HG03025 (cell line): ENCODE data around the gene MDFIC2.
"Not testable (repeated sequence)": the region's sequence is repeated elsewhere in the genome, so short reads cannot be mapped to it uniquely, and the experiment has no call there.

Experiments
- ATAC-seq: cut with Tn5 transposase; IDR thresholded peaks from one replicate; pipeline ENCODE4 v1.9.1; 2021; ENCODE audit warnings: mild to moderate bottlenecking, moderate library complexity; ENCODE audit not compliant: unreplicated experiment, low FRiP score

The MDFIC2 gene

DNA sequence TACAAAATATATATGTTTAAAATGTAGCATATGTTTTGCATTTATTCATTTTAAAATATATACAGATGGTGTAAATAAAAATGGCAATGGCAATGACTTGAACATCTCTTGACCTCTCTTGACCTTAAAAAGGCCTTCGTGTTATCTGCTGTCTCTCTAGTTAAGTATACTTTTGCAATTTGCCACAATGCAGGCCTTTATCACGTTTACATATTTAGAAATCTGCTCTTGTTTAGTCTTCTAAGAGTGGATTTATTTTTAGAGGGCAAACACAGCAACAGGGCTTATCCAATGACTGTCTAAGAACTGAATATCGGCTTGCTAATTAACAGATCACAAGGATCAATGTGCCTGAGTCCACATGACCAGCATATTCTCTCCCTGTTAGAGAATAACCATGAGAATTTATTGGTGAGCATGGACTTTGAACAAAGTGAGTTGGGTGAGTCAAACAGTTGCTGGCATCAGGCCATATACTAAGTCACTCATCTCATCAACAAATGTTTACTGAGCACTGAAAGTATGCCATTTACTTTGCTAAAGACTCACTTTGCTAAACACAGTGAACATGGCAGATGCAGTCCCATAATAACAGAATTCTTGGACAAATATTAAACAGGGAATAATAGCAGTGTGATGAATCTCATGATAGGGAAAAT, 48.2 kb downstream of the MDFIC2 start:
- no peak for ATAC-seq

DNA sequence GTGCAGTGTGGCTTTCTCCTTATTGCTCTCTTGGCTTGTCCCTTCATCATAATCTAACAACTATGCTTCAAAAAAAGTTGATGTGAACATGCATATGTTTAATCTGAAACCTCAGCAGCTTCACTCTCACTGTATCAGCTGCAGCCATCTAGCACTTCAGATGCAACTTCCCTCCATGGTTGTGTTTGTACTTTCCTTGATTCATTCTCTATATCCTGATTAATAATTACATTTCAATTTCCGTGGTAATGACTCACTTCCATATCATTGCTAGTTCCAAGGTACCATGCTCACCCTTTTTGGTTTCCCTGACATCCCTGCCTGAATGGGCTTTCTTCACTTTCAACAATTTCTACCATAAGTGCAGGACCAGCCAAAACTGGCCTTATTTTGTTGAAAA, 51.2 kb downstream of the MDFIC2 start:
- no peak for ATAC-seq

DNA sequence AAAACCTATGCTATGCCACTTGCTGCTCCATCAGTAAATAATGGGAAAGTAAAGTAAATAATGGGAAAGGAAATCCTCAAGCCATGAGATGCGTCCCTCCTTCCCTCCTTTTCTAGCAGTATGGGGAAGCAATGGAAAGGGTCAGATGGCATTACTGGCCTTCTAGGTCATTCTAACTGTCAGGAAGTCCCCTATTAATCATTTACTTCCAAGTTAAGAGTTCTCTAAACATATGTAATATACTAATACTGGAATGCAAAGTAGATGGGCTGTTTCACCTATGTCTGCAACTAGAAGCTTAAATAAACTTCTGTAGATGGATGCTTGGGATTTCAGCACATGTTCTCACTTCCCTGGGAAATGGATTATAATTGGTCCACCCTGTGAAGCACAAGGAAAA, 55.9 kb downstream of the MDFIC2 start:
- no peak for ATAC-seq

DNA sequence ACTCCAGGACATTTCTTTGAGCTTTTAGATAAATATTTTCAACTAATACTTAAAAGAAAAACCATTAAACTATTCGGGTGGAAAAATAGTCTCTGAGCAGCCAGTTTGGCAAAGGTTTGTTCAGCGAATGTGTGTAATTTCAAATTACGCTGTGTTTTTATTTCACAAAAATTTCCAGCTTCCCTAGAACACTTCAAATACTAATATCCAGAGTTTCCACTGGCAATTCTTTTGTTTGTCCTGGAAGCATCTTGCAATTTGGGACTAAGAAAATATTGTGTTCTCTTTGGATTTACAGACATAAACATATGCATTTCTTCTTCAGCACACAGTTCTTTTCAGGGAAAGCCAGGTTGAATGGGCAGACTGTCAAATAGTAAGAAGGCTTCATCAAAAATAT, 61.9 kb downstream of the MDFIC2 start:
- ATAC-seq, result no peak

DNA sequence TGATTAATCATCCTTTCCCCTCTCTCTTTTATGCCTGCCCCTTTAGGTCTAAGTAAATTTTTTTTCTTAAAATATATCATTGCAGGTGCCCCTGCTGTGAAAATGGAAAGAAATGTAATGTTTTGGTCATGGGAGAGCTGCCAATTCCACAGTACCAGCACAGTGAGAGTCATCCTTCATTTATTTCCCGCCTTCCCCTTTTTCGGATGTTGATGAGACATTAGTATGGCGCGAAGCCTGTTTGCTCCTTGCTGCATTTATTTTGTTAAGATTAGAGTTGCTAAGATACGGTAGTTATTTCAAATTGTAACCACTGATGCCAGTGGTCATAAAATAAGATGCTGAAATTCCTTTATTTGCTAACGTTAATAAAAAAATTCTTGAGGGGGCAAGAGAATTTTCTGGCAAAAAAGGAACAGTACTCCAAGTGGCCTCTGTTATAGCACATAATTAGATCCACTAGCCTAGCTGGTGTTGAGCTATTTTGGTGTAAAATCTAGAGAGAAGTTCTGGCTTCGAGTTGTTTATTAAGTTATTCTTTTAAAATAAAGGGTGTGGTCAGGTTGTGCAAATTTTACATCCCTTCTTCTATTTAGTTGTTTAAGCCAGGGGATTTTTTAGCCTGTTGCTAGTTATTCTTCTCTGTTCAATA, 62.8 kb downstream of the MDFIC2 start:
- no peak for ATAC-seq

DNA sequence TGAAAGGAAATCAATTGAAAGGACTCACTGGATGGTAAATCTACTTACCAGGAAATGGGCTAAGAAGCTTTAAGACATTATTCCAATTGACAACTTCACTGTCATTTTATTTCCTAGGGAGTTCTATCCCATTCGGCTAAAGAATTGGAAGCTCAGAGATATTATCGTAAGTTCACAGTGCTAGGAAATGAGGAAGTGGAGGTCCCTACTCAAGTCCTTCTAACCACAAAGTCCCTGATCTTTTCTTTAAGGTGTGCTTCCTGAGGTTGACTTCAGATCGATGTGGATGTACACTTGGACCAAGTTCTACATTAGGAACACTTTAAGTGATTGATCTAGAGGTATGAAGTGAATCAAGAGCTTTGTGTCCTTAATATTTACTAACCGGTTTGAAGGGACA, 63.6 kb downstream of the MDFIC2 start:
- no peak for ATAC-seq

DNA sequence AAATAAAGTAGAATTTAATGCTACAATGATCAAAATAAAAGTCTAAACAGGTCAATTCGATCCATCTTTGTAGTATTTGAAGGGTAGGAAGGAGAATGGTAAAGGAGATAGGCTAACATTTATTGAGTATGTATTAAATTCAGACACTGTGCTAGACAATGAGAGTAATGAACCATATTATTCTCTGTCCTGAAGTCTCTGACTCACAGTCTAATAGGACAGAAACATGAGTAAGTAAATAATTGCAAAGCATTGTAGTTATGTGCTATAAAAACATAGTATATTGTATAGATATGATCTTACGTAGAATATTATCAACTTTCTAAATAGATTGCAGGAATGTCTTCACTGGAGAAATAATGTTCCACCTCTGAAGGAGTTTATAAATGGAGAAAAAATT, 64.5 kb downstream of the MDFIC2 start:
- no peak for ATAC-seq

DNA sequence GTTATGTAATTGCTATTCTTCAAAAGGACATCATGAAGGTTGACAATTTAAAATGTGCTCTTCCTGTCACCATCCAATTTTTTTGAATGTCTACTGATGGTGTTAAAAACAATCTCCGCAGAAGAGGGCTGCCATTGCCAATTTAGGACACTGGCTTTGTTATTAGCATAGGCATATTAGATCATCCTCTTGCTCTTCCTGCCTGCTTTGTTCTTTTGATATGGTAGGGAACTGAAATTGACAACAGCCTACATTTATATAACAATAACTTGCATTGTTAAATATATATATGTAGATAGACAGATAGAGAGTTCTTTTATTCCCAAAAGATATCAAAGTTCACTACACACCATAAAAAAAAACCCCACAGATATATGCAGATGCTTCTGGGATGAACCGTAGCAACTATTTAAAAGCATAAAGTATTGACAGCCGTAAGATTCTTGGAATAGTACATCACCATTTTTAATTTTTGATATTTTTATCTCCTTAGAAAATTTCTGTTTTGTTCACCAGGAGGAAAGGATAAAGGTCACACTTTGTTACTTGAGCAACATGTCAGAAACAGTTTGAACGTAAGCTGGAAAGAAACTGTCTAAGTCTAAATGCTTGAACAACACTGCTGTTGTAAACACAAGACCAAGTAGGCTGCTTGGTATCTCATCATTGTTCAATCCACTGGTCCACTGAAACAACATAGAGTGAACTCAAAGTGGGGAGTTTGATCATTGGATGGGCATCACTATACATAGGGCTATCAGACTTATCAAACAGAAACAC, 66.5 kb downstream of the MDFIC2 start:
- ATAC-seq, result no peak

DNA sequence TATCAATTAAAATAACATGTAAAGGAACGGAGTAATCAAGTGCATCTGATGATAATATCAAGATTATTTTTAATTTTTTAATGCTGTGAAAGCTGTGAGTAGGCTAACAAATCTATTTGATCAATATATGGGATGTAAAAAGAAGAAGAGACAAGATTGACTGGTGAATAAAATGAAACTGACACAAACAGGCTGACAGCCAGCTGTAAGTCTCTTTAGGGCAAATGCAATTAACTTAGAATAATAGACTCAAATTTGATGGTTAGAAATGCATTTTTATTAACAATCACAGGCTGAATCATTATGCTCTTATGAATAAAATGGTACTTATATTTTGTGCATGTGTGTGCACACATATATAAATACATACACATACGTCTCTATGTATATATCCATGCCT, 68.0 kb downstream of the MDFIC2 start:
- no peak for ATAC-seq

DNA sequence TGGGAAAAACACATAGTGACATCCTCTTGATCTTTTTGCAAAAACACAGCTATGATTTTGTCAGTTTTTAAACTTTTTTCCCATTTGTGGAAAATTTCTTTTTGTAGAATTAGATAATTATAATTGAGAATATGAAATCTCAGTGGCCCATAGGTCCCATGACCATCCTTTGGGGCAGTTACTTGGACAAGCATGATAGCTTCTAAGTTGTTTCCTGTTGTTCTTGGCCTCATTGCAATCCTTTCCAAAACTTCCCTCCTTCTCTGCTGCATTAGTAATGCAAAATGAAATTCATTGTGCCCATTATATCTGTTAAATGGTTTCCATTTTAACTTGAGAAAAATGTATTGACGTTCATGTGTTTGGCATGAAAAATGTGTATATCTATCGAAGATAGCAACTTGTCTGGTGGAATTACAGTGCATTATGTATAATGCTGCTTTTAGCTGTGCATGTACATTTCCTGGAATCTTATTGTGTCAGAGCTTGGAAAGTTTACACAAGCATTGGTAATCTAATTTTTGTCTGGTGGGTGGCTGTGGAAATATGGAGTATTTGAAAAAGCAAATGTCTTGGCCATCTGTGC, 70.0 kb downstream of the MDFIC2 start:
- no peak for ATAC-seq

DNA sequence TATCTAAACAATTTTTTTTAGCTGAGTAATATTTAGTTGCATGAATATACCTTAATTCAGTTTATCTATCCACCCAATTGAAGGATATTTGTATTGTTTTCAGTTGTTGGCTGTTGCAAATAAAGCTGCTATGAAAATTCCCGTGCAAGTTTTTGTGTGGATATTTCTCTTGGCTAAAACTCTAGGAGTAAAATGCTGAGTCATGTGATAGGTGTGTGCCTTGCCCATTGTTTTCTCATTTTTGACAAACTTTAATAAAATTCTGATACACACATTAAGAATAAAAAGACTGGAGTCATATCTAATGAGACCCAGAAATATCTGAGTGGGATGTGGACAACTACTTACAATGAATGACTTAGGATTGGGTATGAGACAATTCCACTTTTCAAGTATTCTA, 78.6 kb downstream of the MDFIC2 start:
- ATAC-seq, result no peak

DNA sequence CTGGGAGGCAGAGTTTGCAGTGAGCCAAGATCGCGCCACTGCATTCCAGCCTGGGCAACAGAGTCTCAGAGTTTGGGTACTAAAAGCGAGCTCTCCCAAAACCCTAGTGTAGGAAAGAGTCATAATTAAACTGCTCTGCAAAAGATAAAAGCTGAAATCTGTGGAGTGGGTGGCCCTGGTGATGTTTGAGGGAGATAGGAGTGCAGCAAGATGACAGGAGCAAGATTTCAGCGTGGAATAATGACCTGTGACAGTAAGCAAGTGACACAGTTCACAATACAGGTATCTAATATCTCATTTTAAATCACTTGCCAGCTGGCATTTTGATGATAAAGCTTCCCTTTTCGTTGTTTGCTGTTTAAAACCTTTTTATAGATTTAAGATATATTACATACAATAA, 79.3 kb downstream of the MDFIC2 start:
- no peak for ATAC-seq

DNA sequence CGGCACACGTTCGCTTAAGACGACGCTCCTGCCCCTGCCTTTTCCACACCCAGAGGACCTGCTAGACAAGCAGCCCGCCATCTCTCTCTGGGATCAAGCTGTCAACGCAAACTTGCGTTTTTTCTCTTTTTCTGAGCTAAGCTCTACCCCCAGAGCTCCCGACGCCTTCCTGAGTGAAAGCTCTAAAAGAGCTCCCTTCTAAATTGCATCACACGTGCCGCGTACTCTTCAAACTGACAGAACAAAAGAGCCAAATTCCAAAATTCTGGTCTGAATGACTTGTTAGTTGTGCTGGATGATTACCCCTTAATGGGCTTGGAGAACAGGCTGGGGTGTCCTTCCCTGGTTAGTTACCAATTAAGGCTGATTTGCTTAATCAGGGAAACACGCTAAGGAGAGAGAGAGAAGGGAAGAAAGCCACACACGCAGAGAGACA, 81.2 kb downstream of the MDFIC2 start:
- no peak for ATAC-seq

DNA sequence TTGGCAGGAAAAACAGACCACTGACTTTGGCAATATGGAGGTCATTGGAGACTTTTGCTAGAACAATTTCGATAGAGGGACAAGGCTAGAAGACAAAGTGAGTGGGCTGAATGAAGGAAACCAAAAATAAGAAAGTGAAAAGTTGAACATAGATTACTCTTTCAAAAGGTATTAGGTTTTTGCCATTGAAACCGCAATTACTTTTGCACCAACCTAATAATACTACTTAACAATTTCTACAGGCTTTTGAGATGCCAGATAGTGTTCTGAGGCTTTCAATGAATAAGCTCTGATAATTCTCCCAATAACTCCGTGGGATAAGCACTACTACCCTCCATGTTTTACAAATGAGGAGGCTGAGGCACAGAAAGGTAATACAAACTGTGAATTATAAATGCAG, 85.0 kb downstream of the MDFIC2 start:
- ATAC-seq, result no peak

DNA sequence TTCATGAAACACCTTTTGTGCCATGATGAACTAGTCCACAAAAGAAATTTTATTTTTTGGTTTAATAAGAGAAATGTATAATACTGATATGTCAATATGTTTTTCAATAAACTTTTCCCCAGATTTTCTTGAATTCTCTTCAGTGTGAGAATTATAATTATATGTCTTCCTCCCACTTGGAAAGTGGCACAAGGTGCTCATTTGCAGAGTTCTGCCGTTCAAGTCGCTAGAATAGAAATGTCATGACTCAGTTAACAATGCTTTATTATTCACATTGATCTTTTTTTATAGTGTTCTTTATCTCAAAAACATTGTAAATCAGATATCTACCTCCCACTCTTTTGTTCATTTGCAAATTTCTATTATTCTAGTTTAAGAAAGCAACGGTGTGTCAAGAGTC, 87.3 kb downstream of the MDFIC2 start:
- no peak for ATAC-seq

DNA sequence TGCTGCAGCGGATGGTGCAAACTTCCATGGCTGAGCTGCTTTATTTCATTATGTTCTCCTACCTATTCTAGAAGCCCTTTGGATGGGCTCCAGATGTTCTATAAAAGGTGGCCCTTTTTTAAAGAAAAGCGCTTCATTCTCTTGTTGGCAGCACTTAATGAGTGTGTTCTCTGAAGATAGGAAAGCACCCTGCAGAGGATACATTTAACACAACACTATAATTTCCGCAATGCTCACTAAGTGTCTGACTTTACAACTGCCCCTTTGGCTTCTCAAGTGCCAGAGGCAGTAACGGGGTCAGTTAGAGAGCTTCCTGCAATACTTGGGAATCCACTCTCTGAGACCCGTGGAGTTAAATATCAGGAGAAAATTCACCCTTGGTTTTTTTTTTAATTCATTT, 88.1 kb downstream of the MDFIC2 start:
- ATAC-seq, result no peak

DNA sequence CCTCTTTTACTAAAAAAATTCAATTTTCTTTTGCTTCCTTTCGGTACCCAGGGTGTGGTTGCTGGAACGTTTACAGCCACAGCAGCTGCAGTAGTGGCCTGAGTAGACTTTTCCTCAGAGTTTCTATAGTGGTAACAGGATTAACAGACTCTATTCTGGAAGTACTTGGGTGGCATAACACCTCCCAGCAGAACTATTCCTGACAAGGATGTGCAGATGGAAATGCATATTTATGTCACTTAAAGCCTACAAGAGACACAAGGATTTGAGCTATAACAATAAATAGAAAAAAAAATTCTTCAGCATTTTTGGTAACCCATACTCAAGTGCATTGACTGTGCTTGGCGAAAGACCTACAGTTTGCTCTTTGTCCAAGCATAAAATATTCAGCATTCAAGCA, 94.0 kb downstream of the MDFIC2 start:
- ATAC-seq, result no peak

DNA sequence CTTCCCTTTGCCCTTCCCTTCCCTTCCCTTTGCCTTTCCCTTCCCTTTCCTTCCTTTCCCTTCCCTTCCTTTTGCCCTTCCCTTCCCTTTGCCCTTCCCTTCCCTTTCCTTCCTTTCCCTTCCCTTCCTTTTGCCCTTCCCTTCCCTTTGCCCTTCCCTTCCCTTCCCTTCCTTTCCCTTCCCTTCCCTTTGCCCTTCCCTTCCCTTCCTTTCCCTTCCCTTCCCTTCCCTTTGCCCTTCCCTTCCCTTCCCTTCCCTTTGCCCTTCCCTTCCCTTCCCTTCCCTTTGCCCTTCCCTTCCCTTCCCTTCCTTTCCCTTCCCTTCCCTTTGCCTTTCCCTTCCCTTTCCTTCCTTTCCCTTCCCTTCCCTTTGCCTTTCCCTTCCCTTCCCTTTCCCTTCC, 101.2 kb downstream of the MDFIC2 start:
- not testable (repeated sequence) for ATAC-seq

DNA sequence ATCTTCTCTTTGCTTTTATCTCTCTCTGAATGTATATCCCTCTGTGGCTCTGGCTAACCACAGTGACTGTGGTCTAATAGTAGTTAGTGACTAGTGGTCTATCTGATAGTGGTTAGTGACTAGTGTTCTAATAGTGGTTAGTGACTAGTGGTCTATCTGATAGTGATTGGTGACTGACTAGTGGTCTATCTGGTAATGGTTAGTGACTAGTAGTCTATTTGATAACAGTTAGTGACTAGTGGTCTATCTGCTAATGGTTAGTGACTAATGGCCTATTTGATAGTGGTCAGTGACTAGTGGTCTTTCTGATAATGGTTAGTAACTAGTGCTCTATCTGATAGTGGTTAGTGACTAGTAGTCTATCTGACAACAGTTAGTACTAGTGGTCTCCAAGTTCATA, 110.5 kb downstream of the MDFIC2 start:
- no peak for ATAC-seq

DNA sequence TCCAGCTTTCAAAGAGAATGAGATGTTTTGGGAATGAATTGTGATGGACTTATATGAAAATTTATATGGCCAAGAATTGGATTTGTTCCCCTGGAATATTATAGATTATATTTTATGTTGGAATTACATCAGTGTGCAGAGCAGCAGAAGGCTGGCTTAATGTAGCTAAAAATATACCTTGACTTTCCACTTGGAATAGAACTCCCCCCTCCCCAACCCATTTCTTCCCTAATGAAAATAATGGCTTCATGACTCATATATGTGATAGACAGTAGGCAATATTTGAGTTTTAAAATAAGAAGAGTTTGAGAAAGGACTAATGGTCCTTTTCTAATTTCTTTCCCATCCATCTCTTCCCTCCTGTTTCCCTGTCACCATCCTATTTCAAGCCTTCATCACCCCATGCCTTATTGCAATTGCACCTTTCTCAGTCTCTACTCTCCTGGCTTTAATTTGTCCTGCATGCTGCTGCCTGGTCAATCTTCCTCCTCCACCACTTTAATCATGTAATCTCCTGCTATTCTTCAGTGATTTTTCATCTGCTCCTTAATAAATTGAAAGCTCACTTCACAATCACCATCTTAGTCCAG, 122.5 kb downstream of the MDFIC2 start:
- ATAC-seq, result no peak

DNA sequence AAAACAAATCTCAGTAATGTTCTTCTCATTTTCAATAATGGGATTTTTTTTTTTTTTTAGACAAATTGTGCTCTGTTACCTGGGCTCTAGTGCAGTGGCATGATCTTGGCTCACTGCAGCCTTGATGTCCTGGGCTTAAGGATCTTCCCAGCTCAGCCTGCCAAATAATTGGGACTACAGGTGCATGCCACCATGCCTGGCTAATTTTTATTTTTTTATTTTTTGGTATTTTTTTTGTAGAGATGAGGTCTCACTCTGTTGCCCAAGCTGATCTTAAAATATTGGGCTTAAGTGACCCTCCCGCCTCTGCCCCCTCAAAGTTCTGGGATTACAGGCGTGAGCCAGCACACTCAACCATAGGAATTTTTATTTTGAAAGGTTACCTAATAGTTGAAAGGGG, 126.2 kb downstream of the MDFIC2 start:
- no peak for ATAC-seq
